ENCODE results near the gene AGPAT2. TPM values are rescaled to one million over a fixed set of nuclear protein-coding genes. Genes with fewer than 3 reads are reported as not detected.
"Not testable (repeated sequence)": the region's sequence is repeated elsewhere in the genome, so short reads cannot be mapped to it uniquely, and the experiment has no call there.

The AGPAT2 gene
- total RNA-seq, 1 experiment from 2014 or later: 30.4 TPM

DNA sequence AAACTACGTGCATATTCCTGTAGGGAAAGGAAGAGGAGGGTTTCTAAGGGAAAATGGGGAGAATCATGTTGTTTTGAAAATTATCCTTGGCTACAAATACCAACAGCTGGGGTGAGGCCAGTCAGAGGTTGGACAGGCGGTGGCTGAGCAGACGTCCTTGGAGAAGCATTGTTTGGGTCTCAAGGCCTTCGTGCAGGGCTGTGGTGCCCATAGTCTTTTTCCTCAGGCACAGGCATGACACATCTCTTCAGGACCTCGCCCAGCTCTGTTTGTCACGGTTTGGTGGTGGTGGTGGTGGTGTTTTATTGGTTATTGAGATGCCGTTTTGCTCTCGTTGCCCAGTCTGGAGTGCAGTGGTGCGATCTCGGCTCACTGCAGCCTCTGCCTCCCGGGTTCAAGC is 52.4 kb downstream of the AGPAT2 start:
- H3K27ac Mint-ChIP-seq (ENCODE audit: low read depth, unreplicated experiment): no peak overlapping the region
- CTCF ChIA-PET: interaction anchor here (0.5 to 2.7 kb wide), 11 partner anchors 10 to 340 kb away, joined by 3 to 16 read pairs (median 5); no protein-coding TSS in a partner anchor

DNA sequence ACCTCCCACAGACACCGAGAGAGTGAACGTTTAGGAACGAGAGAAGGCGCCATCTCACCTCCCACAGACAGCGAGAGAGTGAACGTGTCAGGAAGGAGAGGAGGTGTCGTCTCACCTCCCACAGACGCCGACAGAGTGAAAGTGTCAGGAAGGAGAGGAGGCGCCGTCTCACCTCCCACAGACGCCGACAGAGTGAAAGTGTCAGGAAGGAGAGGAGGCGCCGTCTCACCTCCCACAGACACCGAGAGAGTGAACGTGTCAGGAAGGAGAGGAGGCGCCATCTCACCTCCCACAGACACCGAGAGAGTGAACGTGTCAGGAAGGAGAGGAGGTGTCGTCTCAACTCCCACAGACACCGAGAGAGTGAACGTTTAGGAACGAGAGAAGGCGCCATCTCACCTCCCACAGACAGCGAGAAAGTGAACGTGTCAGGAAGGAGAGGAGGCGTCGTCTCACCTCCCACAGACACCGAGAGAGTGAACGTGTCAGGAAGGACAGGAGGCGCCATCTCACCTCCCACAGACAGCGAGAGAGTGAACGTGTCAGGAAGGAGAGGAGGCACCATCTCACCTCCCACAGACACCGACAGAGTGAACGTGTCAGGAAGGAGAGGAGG is 54.7 kb downstream of the AGPAT2 start:
- not testable (repeated sequence) for BruUV-seq (replicated peaks)

More for the DNA sequence above, 52.4 kb downstream of the AGPAT2 start:
- POLR2A ChIA-PET: interaction anchor here (0.6 to 2.5 kb wide), 7 partner anchors 10 to 225 kb away, joined by 3 to 8 read pairs (median 3); no protein-coding TSS in a partner anchor
- H3K9me3 Mint-ChIP-seq (ENCODE audit: unreplicated experiment): no peaks in the 10 kb centered on the region
- DNase-seq (ENCODE audit: unreplicated experiment): peak; percentile 40
- peaks cover 5% of the 10 kb centered on the region for H3K27me3 Mint-ChIP-seq (ENCODE audit: insufficient read depth, unreplicated experiment)
- intact Hi-C loops (cut with micrococcal nuclease): no loop called here
- TF ChIP-seq, protein P1, sequence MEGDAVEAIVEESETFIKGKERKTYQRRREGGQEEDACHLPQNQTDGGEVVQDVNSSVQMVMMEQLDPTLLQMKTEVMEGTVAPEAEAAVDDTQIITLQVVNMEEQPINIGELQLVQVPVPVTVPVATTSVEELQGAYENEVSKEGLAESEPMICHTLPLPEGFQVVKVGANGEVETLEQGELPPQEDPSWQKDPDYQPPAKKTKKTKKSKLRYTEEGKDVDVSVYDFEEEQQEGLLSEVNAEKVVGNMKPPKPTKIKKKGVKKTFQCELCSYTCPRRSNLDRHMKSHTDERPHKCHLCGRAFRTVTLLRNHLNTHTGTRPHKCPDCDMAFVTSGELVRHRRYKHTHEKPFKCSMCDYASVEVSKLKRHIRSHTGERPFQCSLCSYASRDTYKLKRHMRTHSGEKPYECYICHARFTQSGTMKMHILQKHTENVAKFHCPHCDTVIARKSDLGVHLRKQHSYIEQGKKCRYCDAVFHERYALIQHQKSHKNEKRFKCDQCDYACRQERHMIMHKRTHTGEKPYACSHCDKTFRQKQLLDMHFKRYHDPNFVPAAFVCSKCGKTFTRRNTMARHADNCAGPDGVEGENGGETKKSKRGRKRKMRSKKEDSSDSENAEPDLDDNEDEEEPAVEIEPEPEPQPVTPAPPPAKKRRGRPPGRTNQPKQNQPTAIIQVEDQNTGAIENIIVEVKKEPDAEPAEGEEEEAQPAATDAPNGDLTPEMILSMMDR (IDR thresholded peaks at IDR 0.05; ENCODE audit: unreplicated experiment): no peak
- peaks cover 7% of the 10 kb centered on the region for H3K36me3 Mint-ChIP-seq (ENCODE audit: insufficient read depth, unreplicated experiment)
- BruUV-seq (replicated peaks): no TSS peak
- no peak overlapping the region for H3K4me3 Mint-ChIP-seq (ENCODE audit: unreplicated experiment)
- peaks cover 11% of the 10 kb centered on the region for H3K4me1 Mint-ChIP-seq (ENCODE audit: insufficient read depth, unreplicated experiment)

DNA sequence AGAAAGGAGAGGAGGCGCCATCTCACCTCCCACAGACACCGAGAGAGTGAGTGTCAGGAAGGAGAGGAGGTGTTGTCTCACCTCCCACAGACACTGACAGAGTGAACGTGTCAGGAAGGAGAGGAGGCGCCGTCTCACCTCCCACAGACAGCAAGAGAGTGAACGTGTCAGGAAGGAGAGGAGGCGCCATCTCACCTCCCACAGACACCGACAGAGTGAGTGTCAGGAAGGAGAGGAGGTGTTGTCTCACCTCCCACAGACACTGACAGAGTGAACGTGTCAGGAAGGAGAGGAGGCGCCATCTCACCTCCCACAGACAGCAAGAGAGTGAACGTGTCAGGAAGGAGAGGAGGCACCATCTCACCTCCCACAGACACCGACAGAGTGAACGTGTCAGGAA is 55.2 kb downstream of the AGPAT2 start:
- H3K36me3 Mint-ChIP-seq (ENCODE audit: insufficient read depth, unreplicated experiment); H3K9me3 Mint-ChIP-seq (ENCODE audit: unreplicated experiment); H3K27me3 Mint-ChIP-seq (ENCODE audit: insufficient read depth, unreplicated experiment); H3K27ac Mint-ChIP-seq (ENCODE audit: low read depth, unreplicated experiment); DNase-seq (ENCODE audit: unreplicated experiment); BruUV-seq (replicated peaks); intact Hi-C loops (cut with micrococcal nuclease); H3K4me3 Mint-ChIP-seq (ENCODE audit: unreplicated experiment): not testable (repeated sequence)
- CTCF ChIA-PET: interaction anchor here (0.5 to 1.4 kb wide), 15 partner anchors 9 to 239 kb away, joined by 3 to 54 read pairs (median 3); no protein-coding TSS in a partner anchor
- peaks cover 11% of the 10 kb centered on the region for H3K4me1 Mint-ChIP-seq (ENCODE audit: insufficient read depth, unreplicated experiment)
- POLR2A ChIA-PET: interaction anchor here (1.0 to 1.2 kb wide), 2 partner anchors 62 to 146 kb away, joined by 4 to 11 read pairs; no protein-coding TSS in a partner anchor

More for the DNA sequence above, 54.7 kb downstream of the AGPAT2 start:
- H3K4me1 Mint-ChIP-seq (ENCODE audit: insufficient read depth, unreplicated experiment): peaks cover 11% of the 10 kb centered on the region
- DNase-seq (ENCODE audit: unreplicated experiment); H3K4me3 Mint-ChIP-seq (ENCODE audit: unreplicated experiment); H3K9me3 Mint-ChIP-seq (ENCODE audit: unreplicated experiment); H3K27ac Mint-ChIP-seq (ENCODE audit: low read depth, unreplicated experiment); H3K27me3 Mint-ChIP-seq (ENCODE audit: insufficient read depth, unreplicated experiment); intact Hi-C loops (cut with micrococcal nuclease); H3K36me3 Mint-ChIP-seq (ENCODE audit: insufficient read depth, unreplicated experiment): not testable (repeated sequence)
- POLR2A ChIA-PET: interaction anchor here (0.6 to 1.0 kb wide), 2 partner anchors 61 to 142 kb away, joined by 3 to 4 read pairs; no protein-coding TSS in a partner anchor
- CTCF ChIA-PET: interaction anchor here (1.4 to 2.7 kb wide), 4 partner anchors 7 to 148 kb away, joined by 10 to 54 read pairs (median 14); no protein-coding TSS in a partner anchor

- Mint-ChIP-seq H3K27me3 (ENCODE audit: insufficient read depth, unreplicated experiment) (no peaks in the 10 kb centered on the region), H3K4me3 (ENCODE audit: unreplicated experiment) (no peak overlapping the region), H3K9me3 (ENCODE audit: unreplicated experiment) (no peaks in the 10 kb centered on the region), H3K27ac (ENCODE audit: low read depth, unreplicated experiment) (no peak overlapping the region), H3K36me3 (ENCODE audit: insufficient read depth, unreplicated experiment) (peaks cover 6% of the 10 kb centered on the region), H3K4me1 (ENCODE audit: insufficient read depth, unreplicated experiment) (peaks cover 11% of the 10 kb centered on the region)
- POLR2A ChIA-PET: interaction anchor here (0.7 to 1.2 kb wide), 4 partner anchors 63 to 207 kb away, joined by 3 to 11 read pairs (median 4); no protein-coding TSS in a partner anchor
- no TSS peak for BruUV-seq (replicated peaks)
- TF ChIP-seq, protein P1 (IDR thresholded peaks at IDR 0.05; ENCODE audit: unreplicated experiment): peak; percentile 82
- DNase-seq (ENCODE audit: unreplicated experiment): peak; percentile 78
- intact Hi-C loops (cut with micrococcal nuclease): loop anchor here (1.0 kb wide), 1 partner anchor 143 kb away; no protein-coding TSS in a partner anchor
- CTCF ChIA-PET: interaction anchor here (0.5 to 1.4 kb wide), 18 partner anchors 9 to 239 kb away, joined by 3 to 54 read pairs (median 3); no protein-coding TSS in a partner anchor
Observed at GRCh38 chr9:136631038-136632000, 55.9 kb downstream of the AGPAT2 start.

Data from MCF 10A (cell line).